GM18511 (cell line): ENCODE data around the gene THSD1.
A peak's percentile ranks its signal among the peaks of the same experiment; 100 is the strongest.

Experiments
- ATAC-seq: cut with Tn5 transposase; IDR thresholded peaks from one replicate; pipeline ENCODE4 v1.9.1; 2021; ENCODE audit warnings: mild to moderate bottlenecking, moderate library complexity; ENCODE audit not compliant: unreplicated experiment

Gene THSD1, protein sequence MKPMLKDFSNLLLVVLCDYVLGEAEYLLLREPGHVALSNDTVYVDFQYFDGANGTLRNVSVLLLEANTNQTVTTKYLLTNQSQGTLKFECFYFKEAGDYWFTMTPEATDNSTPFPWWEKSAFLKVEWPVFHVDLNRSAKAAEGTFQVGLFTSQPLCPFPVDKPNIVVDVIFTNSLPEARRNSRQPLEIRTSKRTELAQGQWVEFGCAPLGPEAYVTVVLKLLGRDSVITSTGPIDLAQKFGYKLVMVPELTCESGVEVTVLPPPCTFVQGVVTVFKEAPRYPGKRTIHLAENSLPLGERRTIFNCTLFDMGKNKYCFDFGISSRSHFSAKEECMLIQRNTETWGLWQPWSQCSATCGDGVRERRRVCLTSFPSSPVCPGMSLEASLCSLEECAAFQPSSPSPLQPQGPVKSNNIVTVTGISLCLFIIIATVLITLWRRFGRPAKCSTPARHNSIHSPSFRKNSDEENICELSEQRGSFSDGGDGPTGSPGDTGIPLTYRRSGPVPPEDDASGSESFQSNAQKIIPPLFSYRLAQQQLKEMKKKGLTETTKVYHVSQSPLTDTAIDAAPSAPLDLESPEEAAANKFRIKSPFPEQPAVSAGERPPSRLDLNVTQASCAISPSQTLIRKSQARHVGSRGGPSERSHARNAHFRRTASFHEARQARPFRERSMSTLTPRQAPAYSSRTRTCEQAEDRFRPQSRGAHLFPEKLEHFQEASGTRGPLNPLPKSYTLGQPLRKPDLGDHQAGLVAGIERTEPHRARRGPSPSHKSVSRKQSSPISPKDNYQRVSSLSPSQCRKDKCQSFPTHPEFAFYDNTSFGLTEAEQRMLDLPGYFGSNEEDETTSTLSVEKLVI

GRCh38 chr13:52405767-52406494 is at the start of gene THSD1:
THSD1 (minus strand) TSS chr13:52406172; CDS start chr13:52402600, 3,572 bp downstream.
- peak; percentile 51 for ATAC-seq

DNA sequence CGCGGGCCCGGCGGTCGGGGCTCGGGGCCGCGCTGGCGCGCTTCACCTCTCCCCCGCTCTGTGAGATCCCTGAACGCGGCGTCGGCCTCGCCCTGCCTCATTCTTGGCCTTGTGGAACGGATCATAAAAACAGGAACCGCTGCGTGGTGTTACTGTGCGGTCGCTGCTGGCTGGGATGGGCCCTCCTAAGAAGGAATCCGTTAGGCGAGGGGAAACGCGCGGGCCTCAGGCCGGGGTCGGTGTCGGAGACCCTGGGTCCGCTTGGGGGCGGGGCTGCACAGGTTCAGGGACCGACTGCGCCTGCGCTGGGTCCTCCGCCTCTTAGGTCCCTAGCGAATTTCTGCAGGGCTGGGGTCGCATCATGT is 49.7 kb upstream of the THSD1 start:
- ATAC-seq, result peak; percentile 48

DNA sequence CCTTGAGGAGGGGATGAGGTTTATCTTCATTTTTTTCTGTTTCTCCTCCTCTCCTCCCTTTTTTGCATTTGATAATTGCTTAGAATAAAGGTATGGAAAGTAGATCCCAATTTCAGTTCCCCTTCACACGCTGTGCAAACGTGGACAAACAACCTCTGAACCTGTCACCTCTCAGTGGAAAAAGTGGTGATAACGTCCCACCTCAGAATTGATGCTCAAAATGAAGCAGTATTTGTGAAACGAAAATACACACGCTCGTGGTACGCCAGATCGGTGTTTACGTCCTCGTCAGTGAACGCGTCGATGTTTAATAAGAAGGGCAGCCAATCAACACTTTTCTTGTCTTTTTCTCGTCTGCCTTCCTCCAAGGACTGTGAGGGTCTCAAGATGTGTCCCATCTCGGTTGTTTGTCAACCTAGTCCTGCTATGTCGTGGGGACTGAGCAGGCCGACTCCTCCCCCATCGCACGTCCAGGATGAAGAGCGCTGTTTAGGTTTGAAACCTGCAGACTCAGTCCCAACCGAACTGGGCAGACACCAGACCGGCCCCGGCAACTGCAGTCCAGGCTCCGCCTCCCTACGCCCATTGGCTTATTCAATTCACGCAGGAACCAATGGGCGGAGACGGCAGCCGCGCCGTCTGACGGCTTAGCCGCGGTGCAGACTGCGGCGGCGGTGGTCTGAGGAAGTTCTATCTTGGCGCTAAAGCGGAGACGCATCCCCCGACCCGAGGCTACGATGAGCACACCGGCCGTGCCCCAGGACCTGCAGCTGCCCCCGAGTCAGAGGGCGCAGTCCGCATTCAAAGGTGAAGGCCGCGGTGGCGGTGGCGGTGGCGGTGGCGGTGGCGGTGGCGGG is 49.1 kb upstream of the THSD1 start, which contains the start of gene CKAP2:
TSS of gene CKAP2 (plus strand) at position 659 of the 857 bp plus-strand sequence. CDS start at position 738, 79 bp downstream.
- ATAC-seq, result peak; percentile 79

GRCh38 chr13:52454459-52454819 is 48.5 kb upstream of the THSD1 start:
- peak; percentile 33 for ATAC-seq

- no peak for ATAC-seq
Measured at GRCh38 chr13:52452470-52452869, 46.5 kb upstream of the THSD1 start.

DNA sequence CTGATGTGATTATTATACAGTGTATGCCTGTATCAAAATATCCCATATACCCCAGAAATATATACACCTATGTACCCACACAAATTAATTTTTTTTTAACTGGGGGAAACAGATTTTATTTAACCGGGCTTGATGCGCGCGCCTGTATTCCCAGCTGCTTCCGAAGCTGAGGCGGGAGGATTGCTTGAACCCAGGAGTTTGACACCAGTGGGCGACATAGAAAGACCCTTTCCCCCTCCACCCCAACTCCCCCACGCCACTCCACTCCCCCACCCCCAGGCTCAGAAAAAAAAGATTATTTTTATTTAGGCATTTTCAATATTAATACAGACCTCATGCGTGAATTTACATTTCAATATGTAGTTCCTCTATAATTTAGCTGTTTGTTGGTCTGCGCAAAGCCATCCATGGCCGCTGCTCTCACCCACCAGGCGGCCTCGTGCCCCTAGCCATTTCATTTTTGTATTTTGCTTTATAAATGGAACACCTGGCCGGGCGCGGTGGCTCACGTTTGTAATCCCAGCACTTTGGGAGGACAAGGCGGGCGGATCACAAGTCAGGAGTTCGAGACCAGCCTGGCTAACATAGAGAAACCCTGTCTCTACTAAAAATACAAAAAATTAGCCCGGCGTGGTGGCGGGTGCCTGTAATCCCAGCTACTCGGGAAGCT is 45.3 kb upstream of the THSD1 start:
- ATAC-seq, result no peak

DNA sequence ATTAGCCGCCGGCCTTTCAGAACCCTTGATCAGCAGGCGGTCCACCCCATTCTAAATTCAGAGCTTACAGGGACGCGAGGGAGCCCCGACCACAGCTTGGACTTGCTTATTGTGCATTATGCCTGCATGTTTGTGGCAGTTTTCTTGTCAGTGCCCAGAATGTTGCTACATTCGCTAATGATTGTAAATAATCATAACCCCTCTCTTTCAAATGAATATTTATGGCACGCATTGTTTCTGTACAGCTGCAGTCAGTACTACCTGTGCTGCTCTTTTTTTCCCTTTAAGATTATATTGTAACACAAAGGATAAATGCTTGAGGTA is 44.8 kb upstream of the THSD1 start:
- no peak for ATAC-seq

DNA sequence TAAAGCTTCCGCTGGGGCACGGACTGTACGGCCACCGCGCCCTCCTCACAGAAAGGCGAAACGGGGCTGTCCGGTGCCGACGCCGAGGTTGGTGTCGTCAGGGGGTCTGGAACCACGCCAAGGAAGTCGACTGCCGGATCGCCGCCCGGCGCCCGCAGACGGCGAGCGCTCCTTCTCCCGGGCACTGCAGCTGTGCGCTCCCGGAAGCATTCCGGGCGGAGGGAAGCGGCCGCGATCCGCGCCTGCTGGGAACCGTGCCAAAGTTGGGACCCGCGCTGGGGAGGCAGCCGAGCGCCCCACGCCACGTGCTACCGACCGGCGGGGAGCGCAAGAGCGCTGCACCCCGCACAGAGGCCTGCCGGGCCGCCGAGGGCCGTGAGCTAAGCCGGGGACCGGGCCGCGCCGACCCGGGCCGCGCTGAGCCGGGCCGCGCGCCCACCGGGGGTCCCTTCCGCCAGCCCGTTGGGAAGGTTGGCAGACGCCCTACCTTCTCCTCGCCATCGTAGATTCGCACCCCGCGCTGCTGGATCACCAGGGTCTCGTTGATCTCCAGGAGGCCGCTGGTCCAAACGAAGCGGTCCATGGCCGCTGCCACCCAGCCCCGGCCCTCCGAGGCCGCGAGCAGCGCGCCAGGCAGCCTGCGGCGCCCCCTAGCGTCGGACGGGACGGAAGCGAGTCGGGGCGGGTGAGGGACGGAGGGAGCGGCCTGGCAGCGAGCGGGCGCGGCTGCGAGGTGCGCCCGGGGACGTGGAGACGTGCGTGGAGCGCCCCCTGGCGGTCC is 44.2 kb upstream of the THSD1 start, which contains the start of gene VPS36:
TSS of gene VPS36 (minus strand) at position 623 of the 781 bp plus-strand sequence. CDS start at position 583, 40 bp downstream.
- ATAC-seq, result peak; percentile 68

- no peak for ATAC-seq
Measured at GRCh38 chr13:52449331-52450011, 43.5 kb upstream of the THSD1 start.

DNA sequence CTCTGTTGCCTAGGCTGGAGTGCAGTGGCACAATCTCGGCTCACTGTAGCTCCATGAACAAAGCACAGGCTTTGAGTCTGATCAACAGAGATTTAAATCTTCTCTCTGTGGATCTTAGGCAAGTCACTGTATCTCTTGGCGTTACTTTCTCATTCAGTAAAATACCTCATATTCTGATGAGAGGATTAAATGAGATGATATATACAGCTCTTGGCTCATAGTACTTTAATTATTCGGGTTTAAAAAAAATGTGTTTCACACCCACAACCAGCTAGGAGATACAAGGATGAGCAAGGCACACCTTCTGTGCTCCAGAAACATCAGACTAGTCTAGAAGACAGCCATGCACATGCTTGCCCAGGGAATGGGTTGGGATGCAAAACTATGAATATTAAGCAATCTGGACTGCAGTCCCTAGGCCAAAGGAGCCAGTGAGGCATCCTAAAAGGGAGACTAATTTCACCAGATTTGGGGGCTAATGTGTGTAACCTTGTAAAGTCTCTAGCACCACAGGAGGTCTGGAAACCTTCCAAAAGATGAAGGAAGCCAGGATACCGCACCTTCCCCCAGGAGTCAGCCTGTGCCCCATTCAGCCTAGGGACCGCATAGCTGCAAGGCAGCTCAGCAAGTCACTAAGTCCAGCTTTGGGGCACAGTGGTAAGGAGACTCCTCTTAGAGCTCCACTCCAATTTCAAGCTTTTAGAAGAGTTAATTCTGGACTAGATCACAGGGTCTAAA is 42.0 kb upstream of the THSD1 start:
- no peak for ATAC-seq

DNA sequence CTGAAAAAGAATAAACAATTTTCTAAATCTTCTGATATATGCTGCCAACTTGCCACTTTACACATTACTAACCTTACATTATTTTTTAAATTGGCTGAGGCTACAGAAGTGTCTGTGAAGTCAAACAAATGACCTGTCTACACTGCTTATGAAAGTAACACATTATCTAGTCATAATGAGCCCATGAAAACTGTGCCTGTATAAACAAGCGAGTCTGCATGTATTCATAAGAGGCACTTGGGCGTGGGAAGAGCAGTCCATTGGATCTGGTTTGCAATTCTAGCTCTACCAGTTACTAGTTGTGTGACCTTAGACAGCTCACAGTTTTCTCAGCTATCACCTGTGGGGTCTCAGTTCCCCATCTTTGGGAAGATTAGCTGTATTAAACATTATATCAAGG is 41.4 kb upstream of the THSD1 start:
- ATAC-seq, result no peak

DNA sequence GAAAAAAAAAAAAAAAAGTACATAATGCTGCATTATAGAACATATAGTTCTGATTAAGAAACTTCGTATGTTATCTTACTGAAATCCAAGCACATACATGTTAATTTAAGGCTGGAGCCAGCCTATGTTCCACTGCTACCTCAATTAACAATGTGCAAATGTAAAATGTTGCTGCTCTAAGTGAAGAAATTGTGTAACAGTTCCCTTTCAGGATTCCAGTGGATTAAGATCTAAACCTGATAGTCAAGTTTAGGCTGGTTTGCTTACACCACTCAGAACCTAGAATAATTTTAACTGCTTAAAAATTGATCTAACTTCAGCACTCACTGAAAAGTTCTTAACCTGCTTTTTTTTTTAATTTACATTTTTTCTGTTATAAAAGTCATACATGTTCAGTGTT is 40.3 kb upstream of the THSD1 start:
- ATAC-seq, result no peak

GRCh38 chr13:52432456-52432855 is 26.5 kb upstream of the THSD1 start:
- ATAC-seq, result no peak

DNA sequence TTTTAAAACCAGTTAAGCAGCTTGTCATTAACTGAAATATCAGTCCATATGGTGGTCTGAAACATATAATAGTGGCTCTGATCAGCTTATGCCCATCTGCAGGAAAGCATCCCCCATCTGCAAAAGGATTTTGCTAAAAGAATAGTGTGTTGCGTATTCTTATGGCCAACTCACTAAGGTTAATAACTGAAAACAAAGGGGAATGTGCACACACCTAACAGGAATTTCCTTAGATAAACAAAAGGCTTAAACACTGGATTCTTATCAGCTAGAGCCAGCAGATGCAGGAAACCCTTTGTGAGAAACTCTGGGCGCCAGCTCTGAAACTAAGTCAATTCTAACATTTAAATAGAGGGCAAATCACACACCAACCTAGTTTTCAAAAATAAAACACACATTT is 22.3 kb upstream of the THSD1 start:
- ATAC-seq, result no peak

GRCh38 chr13:52421216-52421615 is 15.2 kb upstream of the THSD1 start:
- ATAC-seq, result no peak

GRCh38 chr13:52419080-52419479 is 13.1 kb upstream of the THSD1 start:
- no peak for ATAC-seq

DNA sequence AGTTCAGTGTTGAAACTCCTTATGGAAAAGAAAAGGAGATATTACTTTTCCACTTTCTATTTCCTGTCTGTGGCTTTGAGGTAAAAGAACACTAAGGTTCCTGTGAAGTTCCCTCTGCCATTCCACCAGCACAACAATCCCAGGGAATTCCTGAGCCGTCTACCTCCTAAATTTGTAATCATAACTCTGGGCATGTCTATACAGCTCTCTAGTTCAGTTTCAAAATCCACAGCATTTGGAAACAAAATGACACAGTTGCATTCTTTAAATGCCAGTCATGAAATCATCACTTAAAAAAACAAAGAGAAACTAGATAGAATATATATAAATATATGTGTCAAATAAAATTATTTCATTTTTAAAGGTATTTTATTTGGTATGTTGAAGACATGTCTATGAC is 9.0 kb upstream of the THSD1 start:
- ATAC-seq, result no peak

- ATAC-seq, result no peak
Measured at GRCh38 chr13:52414051-52414450, 8.1 kb upstream of the THSD1 start.
